ENCODE measurements around the gene ST8SIA5. TPM values are rescaled to one million over a fixed set of nuclear protein-coding genes. Genes with fewer than 3 reads are reported as not detected.

The ST8SIA5 gene
- total RNA-seq, 1 experiment from 2014 or later: not detected

DNA sequence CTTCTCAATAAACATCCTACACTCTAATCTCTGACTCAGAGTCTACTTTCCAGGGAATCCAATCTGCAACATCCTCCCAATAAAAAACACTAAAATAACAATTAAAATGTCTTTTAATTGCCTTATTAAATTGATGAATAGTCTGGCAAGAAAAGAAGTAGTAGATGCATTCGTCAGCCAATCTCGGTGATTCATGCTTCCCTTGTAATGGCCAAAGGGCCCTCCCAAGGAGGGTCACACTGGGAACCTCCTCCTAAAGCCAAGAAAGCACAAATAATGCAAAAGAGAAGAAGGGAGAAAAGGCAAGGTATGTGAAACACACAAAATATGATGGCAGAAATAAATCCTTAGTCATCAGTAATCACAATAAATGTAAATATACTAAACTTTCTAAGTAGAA, 16.8 kb downstream of the ST8SIA5 start:
- Histone ChIP-seq H2AFZ (no peak overlapping the region), H3K36me3 (ENCODE audit: low read depth) (no peaks in the 10 kb centered on the region), H3F3A (ENCODE audit: insufficient read depth, low read depth) (no peaks in the 10 kb centered on the region), H3K4me1 (replicated peaks; ENCODE audit: insufficient read depth) (no peaks in the 10 kb centered on the region), H3K27me3 (ENCODE audit: insufficient read depth, low read depth) (peaks cover 84% of the 10 kb centered on the region), H3K27ac (no peak overlapping the region), H3K4me3 (no peak overlapping the region), H3K9me2 (ENCODE audit: insufficient read depth) (no peaks in the 10 kb centered on the region), H3K9me3 (ENCODE audit: insufficient read depth, low read depth) (peaks cover 3% of the 10 kb centered on the region; the same call in 1 of the 2 replicates), H3K79me2 (ENCODE audit: low read depth) (no peaks in the 10 kb centered on the region), H4K20me1 (ENCODE audit: insufficient read depth) (no peaks in the 10 kb centered on the region), H3K4me2 (no peak overlapping the region)
- TF ChIP-seq EZH2 (IDR thresholded peaks at IDR 0.05; ENCODE audit: low read depth): no peak
- TF ChIP-seq, protein P1, sequence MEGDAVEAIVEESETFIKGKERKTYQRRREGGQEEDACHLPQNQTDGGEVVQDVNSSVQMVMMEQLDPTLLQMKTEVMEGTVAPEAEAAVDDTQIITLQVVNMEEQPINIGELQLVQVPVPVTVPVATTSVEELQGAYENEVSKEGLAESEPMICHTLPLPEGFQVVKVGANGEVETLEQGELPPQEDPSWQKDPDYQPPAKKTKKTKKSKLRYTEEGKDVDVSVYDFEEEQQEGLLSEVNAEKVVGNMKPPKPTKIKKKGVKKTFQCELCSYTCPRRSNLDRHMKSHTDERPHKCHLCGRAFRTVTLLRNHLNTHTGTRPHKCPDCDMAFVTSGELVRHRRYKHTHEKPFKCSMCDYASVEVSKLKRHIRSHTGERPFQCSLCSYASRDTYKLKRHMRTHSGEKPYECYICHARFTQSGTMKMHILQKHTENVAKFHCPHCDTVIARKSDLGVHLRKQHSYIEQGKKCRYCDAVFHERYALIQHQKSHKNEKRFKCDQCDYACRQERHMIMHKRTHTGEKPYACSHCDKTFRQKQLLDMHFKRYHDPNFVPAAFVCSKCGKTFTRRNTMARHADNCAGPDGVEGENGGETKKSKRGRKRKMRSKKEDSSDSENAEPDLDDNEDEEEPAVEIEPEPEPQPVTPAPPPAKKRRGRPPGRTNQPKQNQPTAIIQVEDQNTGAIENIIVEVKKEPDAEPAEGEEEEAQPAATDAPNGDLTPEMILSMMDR (conservative IDR thresholded peaks at IDR 0.05): no peak
- intact Hi-C loops (cut with micrococcal nuclease; ENCODE audit: unreplicated experiment): no loop called here
- CTCF ChIA-PET: no interaction called here
- POLR2A ChIA-PET (ENCODE audit: unreplicated experiment): no interaction called here
- DNase-seq: no peak
- BruUV-seq (replicated peaks): no TSS peak

DNA sequence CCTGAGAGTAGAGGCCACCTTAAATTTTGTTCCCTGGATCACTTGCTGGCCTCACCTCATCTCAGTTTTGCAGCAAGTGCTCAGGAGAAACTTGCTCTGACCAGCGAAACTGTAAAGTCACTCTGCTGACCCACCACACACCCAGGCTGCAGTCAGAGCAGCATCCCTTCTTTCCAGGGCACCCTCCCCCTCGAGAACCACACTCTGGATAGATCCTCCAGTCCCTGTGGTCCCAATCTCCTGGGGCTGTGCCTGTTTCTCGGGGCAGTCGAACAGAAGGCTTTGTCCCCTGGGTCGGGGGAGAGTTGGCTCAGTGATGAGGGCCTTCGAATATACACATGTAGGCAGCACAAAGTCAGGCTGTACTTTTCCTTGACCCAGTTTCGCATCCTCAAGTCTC, 18.4 kb downstream of the ST8SIA5 start:
- TF ChIP-seq, protein P1 (conservative IDR thresholded peaks at IDR 0.05): no peak
- Histone ChIP-seq H3K9me2 (ENCODE audit: insufficient read depth) (no peaks in the 10 kb centered on the region), H3K9me3 (ENCODE audit: insufficient read depth, low read depth) (peaks cover 3% of the 10 kb centered on the region; the same call in 1 of the 2 replicates), H2AFZ (no peak overlapping the region), H3K79me2 (ENCODE audit: low read depth) (no peaks in the 10 kb centered on the region), H3K4me2 (no peak overlapping the region), H3K4me1 (replicated peaks; ENCODE audit: insufficient read depth) (no peaks in the 10 kb centered on the region), H3K27me3 (ENCODE audit: insufficient read depth, low read depth) (peaks cover 72% of the 10 kb centered on the region), H4K20me1 (ENCODE audit: insufficient read depth) (no peaks in the 10 kb centered on the region), H3K36me3 (ENCODE audit: low read depth) (no peaks in the 10 kb centered on the region), H3K27ac (no peak overlapping the region), H3K4me3 (no peak overlapping the region), H3F3A (ENCODE audit: insufficient read depth, low read depth) (no peaks in the 10 kb centered on the region)
- ChIA-PET CTCF (no interaction called here), POLR2A (ENCODE audit: unreplicated experiment) (no interaction called here)
- no TSS peak for BruUV-seq (replicated peaks)
- no peak for DNase-seq
- intact Hi-C loops (cut with micrococcal nuclease; ENCODE audit: unreplicated experiment): no loop called here

DNA sequence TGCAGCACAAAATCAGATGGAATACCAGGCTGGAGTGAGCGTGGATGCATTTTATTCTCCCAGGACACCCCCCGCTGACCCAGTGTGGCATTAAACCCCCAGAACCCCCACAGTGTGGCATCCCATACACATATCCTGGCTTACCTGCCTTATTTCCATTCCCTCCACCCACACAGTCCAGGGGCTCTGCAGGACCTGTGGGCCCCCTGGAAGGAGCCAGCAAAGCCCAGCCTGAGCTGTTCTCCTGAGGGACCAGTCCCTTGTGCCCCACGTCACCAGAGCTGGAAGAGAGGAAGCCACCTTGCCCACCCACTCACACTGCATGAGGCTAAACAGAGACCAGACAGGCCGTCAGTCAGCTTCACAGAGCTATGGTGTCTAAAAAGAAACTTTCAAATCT, 20.1 kb downstream of the ST8SIA5 start:
- Histone ChIP-seq H3K4me1 (replicated peaks; ENCODE audit: insufficient read depth) (no peaks in the 10 kb centered on the region), H3K27me3 (ENCODE audit: insufficient read depth, low read depth) (peaks cover 62% of the 10 kb centered on the region), H3K9me3 (ENCODE audit: insufficient read depth, low read depth) (no peaks in the 10 kb centered on the region), H2AFZ (no peak overlapping the region), H3K27ac (no peak overlapping the region), H3K4me2 (no peak overlapping the region), H3K9me2 (ENCODE audit: insufficient read depth) (no peaks in the 10 kb centered on the region), H3F3A (ENCODE audit: insufficient read depth, low read depth) (no peaks in the 10 kb centered on the region), H3K79me2 (ENCODE audit: low read depth) (no peaks in the 10 kb centered on the region), H4K20me1 (ENCODE audit: insufficient read depth) (no peaks in the 10 kb centered on the region), H3K36me3 (ENCODE audit: low read depth) (no peaks in the 10 kb centered on the region), H3K4me3 (no peak overlapping the region)
- POLR2A ChIA-PET (ENCODE audit: unreplicated experiment): no interaction called here
- CTCF ChIA-PET: no interaction called here
- TF ChIP-seq EZH2 (IDR thresholded peaks at IDR 0.05; ENCODE audit: low read depth): no peak
- TF ChIP-seq, protein P1 (conservative IDR thresholded peaks at IDR 0.05): no peak
- intact Hi-C loops (cut with micrococcal nuclease; ENCODE audit: unreplicated experiment): no loop called here
- DNase-seq: no peak
- no TSS peak for BruUV-seq (replicated peaks)

Measured in PC-9 (cell line).